ENCODE data around the gene DDX49. TPM values are rescaled to one million over a fixed set of nuclear protein-coding genes. Genes with fewer than 3 reads are reported as not detected.
A peak's percentile ranks its signal among the peaks of the same experiment; 100 is the strongest.

DDX49 gene
- total and polyA plus RNA-seq, 9 of the 15 experiments (the other 6 are each of a cell fraction or from before 2014, with no cell fraction given) = 1.1 to 113 (median 45.7) TPM

DNA sequence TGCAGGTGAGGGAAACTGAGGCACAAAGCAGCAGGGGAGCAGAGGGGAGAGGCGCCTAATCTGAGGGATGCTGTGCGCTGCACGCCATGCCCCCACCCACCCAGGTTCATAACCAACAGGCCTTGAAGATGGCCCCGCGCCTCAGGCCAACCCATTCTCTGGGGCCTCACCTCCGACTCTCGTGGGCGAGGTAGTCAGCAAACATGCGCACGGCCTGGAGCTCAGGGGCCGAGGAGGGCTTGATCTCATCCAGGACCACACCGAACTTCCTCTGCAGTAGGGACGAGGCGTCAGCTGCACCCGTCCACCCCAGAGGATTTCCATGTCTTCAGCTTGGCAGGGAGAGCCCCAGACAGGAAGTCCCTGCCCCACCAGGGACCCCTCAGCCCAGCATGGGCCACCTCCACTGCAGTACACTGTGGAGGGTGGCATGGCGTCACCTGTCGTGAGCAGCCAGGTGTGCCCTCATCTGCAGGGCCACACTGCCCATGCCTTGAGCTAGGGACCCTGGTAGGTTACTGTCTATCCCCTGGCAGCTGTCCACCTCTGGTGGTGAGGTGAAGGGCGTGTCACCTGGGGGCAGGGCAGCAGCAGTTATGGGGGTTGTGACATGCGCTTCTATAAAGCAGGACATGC lies 8.6 kb upstream of the DDX49 start:
- no peak overlapping the region for H3K4me3 ChIP-seq
- H2AFZ ChIP-seq (ENCODE audit: low read depth, low read length) = no peak overlapping the region
- FAIRE-seq = no peak
- peaks cover 3% of the 10 kb centered on the region; the same call in 1 of the 2 replicates for H4K20me1 ChIP-seq (replicated peaks; ENCODE audit: control insufficient read depth, insufficient read depth, low read length)
- POLR2A ChIA-PET = interaction anchor here (0.6 to 4.4 kb wide), 7 partner anchors 7 to 1478 kb away, joined by 3 to 37 read pairs (median 4); partner anchors contain the start of genes COPE and DDX49
- no peaks in the 10 kb centered on the region for H3K27me3 ChIP-seq (ENCODE audit: control insufficient read depth in 2 of 2, insufficient read depth in 2 of 2, low read length in 2 of 2)
- CTCF ChIA-PET (ENCODE audit: low intra/inter-chr PET ratio) = no interaction called here
- H3K4me2 ChIP-seq (ENCODE audit: insufficient read depth, low read length) = no peak overlapping the region
- H3K36me3 ChIP-seq (ENCODE audit: control insufficient read depth, insufficient read depth, low read length) = peaks cover 77% of the 10 kb centered on the region; the same call in 2 of the 3 replicates
- H3K4me1 ChIP-seq (replicated peaks in 1 of 2; ENCODE audit: control insufficient read depth in 2 of 2, insufficient read depth in 2 of 2, low read length in 2 of 2) = peaks cover 0 to 39% of the 10 kb centered on the region in 2 experiments; a peak in 2 of 5 replicates
- WGBS (ENCODE audit: insufficient coverage, low coverage, missing lambda C conversion rate) = 95% methylated on average over 18 of the region's 19 CpGs
- H3K9ac ChIP-seq (ENCODE audit: insufficient read depth in 1 of 2, low read depth in 2 of 2, low read length in 2 of 2) = peak overlapping the region in 1 of 2 experiments; percentile 58; a peak in 1 of 4 replicates
- no peak for ATAC-seq
- intact Hi-C loops (cut with micrococcal nuclease) = no loop called here
- no peak for DNase-seq (ENCODE audit: extremely low read depth in 1 of 4, low spot score in 3 of 4)
- in situ Hi-C loops (cut with MboI) = no loop called here
- H3K9me3 ChIP-seq (replicated peaks; ENCODE audit: control insufficient read depth, insufficient read depth, low read depth, low read length) = no peaks in the 10 kb centered on the region
- no TSS peak for BruUV-seq (replicated peaks)
- H3K9me1 ChIP-seq (ENCODE audit: control insufficient read depth, insufficient read depth, low read length) = no peaks in the 10 kb centered on the region
- peaks cover 25% of the 10 kb centered on the region; the same call in 2 of the 3 replicates for H3K79me2 ChIP-seq (ENCODE audit: control insufficient read depth, insufficient read depth, low read length)
- no peak overlapping the region for H3K27ac ChIP-seq (ENCODE audit: extremely low read depth, low read depth, low read length)
- TF ChIP-seq, protein P1, sequence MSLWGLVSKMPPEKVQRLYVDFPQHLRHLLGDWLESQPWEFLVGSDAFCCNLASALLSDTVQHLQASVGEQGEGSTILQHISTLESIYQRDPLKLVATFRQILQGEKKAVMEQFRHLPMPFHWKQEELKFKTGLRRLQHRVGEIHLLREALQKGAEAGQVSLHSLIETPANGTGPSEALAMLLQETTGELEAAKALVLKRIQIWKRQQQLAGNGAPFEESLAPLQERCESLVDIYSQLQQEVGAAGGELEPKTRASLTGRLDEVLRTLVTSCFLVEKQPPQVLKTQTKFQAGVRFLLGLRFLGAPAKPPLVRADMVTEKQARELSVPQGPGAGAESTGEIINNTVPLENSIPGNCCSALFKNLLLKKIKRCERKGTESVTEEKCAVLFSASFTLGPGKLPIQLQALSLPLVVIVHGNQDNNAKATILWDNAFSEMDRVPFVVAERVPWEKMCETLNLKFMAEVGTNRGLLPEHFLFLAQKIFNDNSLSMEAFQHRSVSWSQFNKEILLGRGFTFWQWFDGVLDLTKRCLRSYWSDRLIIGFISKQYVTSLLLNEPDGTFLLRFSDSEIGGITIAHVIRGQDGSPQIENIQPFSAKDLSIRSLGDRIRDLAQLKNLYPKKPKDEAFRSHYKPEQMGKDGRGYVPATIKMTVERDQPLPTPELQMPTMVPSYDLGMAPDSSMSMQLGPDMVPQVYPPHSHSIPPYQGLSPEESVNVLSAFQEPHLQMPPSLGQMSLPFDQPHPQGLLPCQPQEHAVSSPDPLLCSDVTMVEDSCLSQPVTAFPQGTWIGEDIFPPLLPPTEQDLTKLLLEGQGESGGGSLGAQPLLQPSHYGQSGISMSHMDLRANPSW (CRISPR knock-in tag; IDR thresholded peaks at IDR 0.05) = no peak
- TF ChIP-seq SAFB2 (IDR thresholded peaks at IDR 0.05; ENCODE audit: borderline replicate concordance, low read depth, low read length, severe bottlenecking) = no peak
- peak; percentile 52; the same call in 1 of the 2 replicates for TF ChIP-seq POLR2G (IDR thresholded peaks at IDR 0.05; ENCODE audit: low read depth, low read length)
- TF ChIP-seq RFX5 (IDR thresholded peaks at IDR 0.05; ENCODE audit: low read depth, low read length) = no peak
- TF ChIP-seq NEUROD1 (IDR thresholded peaks at IDR 0.05; ENCODE audit: borderline replicate concordance, low read depth, low read length, partially characterized antibody) = no peak

Data from K562 (cell line).